ENCODE results near the gene CTSD. TPM values are rescaled to one million over a fixed set of nuclear protein-coding genes. Genes with fewer than 3 reads are reported as not detected.

CTSD gene
- total and polyA plus RNA-seq, 4 donors, result 310 to 814 (median 553) TPM

DNA sequence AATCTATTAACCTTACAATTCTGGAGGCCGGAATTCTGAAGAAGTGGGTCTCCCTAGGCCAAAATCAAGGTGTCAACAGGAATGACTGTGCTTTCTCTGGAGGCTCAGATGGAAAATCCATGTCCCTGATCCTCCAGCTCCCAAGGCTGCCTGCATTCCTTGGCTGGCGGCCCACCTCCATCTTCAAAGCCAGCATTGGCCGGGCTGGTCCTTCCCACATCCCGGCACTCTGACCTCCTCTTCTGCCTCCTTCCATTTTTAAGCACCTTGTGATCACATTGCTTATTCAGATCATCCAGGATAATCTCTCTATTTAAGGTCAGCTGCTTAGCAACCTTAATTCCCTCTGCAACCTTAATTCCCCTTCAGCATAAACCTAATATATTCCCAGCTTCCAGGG, 22.7 kb upstream of the CTSD start:
- Histone ChIP-seq H3K9ac (ENCODE audit: low read depth in 1 of 2, low read length in 2 of 2) (no peak overlapping the region), H3K27me3 (ENCODE audit: control insufficient read depth in 4 of 4, insufficient read depth in 4 of 4, low read length in 3 of 4) (no peaks in the 10 kb centered on the region), H3K36me3 (ENCODE audit: control insufficient read depth in 4 of 4, insufficient read depth in 3 of 4, low read depth in 1 of 4, low read length in 3 of 4) (no peaks in the 10 kb centered on the region), H3K9me3 (ENCODE audit: control insufficient read depth in 4 of 4, low read length in 3 of 4) (no peaks in the 10 kb centered on the region), H3K27ac (ENCODE audit: low read depth in 1 of 2, low read length in 2 of 2) (no peak overlapping the region), H3K4me3 (ENCODE audit: low read depth in 1 of 3, low read length in 3 of 3) (no peak overlapping the region), H3K4me1 (ENCODE audit: control insufficient read depth in 4 of 4, insufficient read depth in 4 of 4, low read length in 3 of 4) (no peaks in the 10 kb centered on the region)
- TF ChIP-seq RAD21 (IDR thresholded peaks at IDR 0.05) (no peak), REST (IDR thresholded peaks at IDR 0.05) (no peak), TAF1 (conservative IDR thresholded peaks at IDR 0.05) (no peak), HNF4A (conservative IDR thresholded peaks at IDR 0.05) (no peak), FOXA2 (IDR thresholded peaks at IDR 0.05) (no peak), RXRA (IDR thresholded peaks at IDR 0.05) (no peak), HNF4G (IDR thresholded peaks at IDR 0.05) (no peak), EGR1 (IDR thresholded peaks at IDR 0.05; ENCODE audit: low read depth in 2 of 2) (no peak), MAX (IDR thresholded peaks at IDR 0.05) (no peak), YY1 (IDR thresholded peaks at IDR 0.05) (no peak)
- TF ChIP-seq, protein P1, sequence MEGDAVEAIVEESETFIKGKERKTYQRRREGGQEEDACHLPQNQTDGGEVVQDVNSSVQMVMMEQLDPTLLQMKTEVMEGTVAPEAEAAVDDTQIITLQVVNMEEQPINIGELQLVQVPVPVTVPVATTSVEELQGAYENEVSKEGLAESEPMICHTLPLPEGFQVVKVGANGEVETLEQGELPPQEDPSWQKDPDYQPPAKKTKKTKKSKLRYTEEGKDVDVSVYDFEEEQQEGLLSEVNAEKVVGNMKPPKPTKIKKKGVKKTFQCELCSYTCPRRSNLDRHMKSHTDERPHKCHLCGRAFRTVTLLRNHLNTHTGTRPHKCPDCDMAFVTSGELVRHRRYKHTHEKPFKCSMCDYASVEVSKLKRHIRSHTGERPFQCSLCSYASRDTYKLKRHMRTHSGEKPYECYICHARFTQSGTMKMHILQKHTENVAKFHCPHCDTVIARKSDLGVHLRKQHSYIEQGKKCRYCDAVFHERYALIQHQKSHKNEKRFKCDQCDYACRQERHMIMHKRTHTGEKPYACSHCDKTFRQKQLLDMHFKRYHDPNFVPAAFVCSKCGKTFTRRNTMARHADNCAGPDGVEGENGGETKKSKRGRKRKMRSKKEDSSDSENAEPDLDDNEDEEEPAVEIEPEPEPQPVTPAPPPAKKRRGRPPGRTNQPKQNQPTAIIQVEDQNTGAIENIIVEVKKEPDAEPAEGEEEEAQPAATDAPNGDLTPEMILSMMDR (IDR thresholded peaks at IDR 0.05; ENCODE audit: low read depth, low read length, missing input control), result no peak
- WGBS, result 96% methylated on average over 4 of the region's 4 CpGs
- no peak for DNase-seq (ENCODE audit: low spot score)

GRCh38 chr11:1785749-1786413, 22.2 kb upstream of the CTSD start:
- Histone ChIP-seq H3K27me3 (ENCODE audit: control insufficient read depth in 4 of 4, insufficient read depth in 4 of 4, low read length in 3 of 4) (no peaks in the 10 kb centered on the region), H3K9ac (ENCODE audit: low read depth in 1 of 2, low read length in 2 of 2) (no peak overlapping the region), H3K27ac (ENCODE audit: low read depth in 1 of 2, low read length in 2 of 2) (no peak overlapping the region), H3K9me3 (ENCODE audit: control insufficient read depth in 4 of 4, low read length in 3 of 4) (no peaks in the 10 kb centered on the region), H3K4me3 (ENCODE audit: low read depth in 1 of 3, low read length in 3 of 3) (no peak overlapping the region), H3K36me3 (ENCODE audit: control insufficient read depth in 4 of 4, insufficient read depth in 3 of 4, low read depth in 1 of 4, low read length in 3 of 4) (no peaks in the 10 kb centered on the region), H3K4me1 (ENCODE audit: control insufficient read depth in 4 of 4, insufficient read depth in 4 of 4, low read length in 3 of 4) (peaks cover 0 to 3% (median 0%) of the 10 kb centered on the region in 4 donors)
- no peak for TF ChIP-seq HNF4A (conservative IDR thresholded peaks at IDR 0.05)
- TF ChIP-seq, protein P1 (IDR thresholded peaks at IDR 0.05; ENCODE audit: low read depth, low read length, missing input control), result no peak
- TF ChIP-seq ZBTB33 (IDR thresholded peaks at IDR 0.05), result no peak
- no peak for TF ChIP-seq REST (IDR thresholded peaks at IDR 0.05)
- TF ChIP-seq HNF4G (IDR thresholded peaks at IDR 0.05), result no peak
- no peak for TF ChIP-seq YY1 (IDR thresholded peaks at IDR 0.05)
- DNase-seq (ENCODE audit: low spot score), result no peak
- 83% methylated on average over 21 of the region's 21 CpGs for WGBS

Data from liver (tissue), 9 donors.